MM.1S (cell line): ENCODE measurements around the gene IER5.

Experiments used
- DNase-seq: peaks from one replicate; pipeline ENCODE4 v3.0.0-alpha.2; 2015
- H2AFZ ChIP-seq: fragments of 300-600 bp; sonication (generic); 2 replicates; pipeline ENCODE4 v1.6.0; 2016; ENCODE audit warnings: antibody characterized with exemption, low read length
- H3F3A ChIP-seq: fragments of 300-600 bp; sonication (generic); 2 replicates; pipeline ENCODE4 v1.6.1; 2016; ENCODE audit warnings: mild to moderate bottlenecking, antibody characterized with exemption, low read length, moderate library complexity, mixed read lengths; ENCODE audit not compliant: insufficient read depth
- H3K27ac ChIP-seq: fragments of 300-600 bp; sonication (generic); 2 replicates; pipeline ENCODE4 v1.5.1; 2016; ENCODE audit warnings: mild to moderate bottlenecking, low read length
- H3K27me3 ChIP-seq: fragments of 300-600 bp; sonication (generic); replicated peaks from 2 replicates; pipeline ENCODE4 v1.6.0; 2016; ENCODE audit warnings: low read length; ENCODE audit not compliant: insufficient read depth
- H3K36me3 ChIP-seq: fragments of 300-600 bp; sonication (generic); replicated peaks from 2 replicates; pipeline ENCODE4 v1.6.1; 2016; ENCODE audit warnings: mild to moderate bottlenecking, low read length, mixed read lengths; ENCODE audit not compliant: insufficient read depth
- H3K4me1 ChIP-seq: fragments of 300-600 bp; sonication (generic); 2 replicates; pipeline ENCODE4 v1.6.1; 2016; ENCODE audit warnings: low read length, mixed read lengths
- H3K4me2 ChIP-seq: fragments of 300-600 bp; sonication (generic); 2 replicates; pipeline ENCODE4 v1.6.0; 2016; ENCODE audit warnings: low read depth, low read length
- H3K4me3 ChIP-seq: fragments of 300-600 bp; sonication (generic); 2 replicates; pipeline ENCODE4 v1.5.1; 2016; ENCODE audit warnings: low read length, mixed read lengths
- H3K79me2 ChIP-seq: fragments of 300-600 bp; sonication (generic); 2 replicates; pipeline ENCODE4 v1.6.1; 2016; ENCODE audit warnings: mixed run types, low read length, mixed read lengths
- H3K9ac ChIP-seq: fragments of 300-600 bp; sonication (generic); 2 replicates; pipeline ENCODE4 v1.6.1; 2016; ENCODE audit warnings: low read length, mixed read lengths
- H3K9me2 ChIP-seq: fragments of 300-600 bp; sonication (generic); replicated peaks from 2 replicates; pipeline ENCODE4 v1.6.1; 2016; ENCODE audit warnings: mild to moderate bottlenecking, low read length, mixed read lengths; ENCODE audit not compliant: insufficient read depth
- H3K9me3 ChIP-seq: fragments of 300-600 bp; sonication (generic); replicated peaks from 2 replicates; pipeline ENCODE4 v1.6.1; 2016; ENCODE audit warnings: mild to moderate bottlenecking, low read length, mixed read lengths; ENCODE audit not compliant: insufficient read depth
- H4K20me1 ChIP-seq: fragments of 300-600 bp; sonication (generic); 2 replicates; pipeline ENCODE4 v1.6.1; 2016; ENCODE audit warnings: mild to moderate bottlenecking, low read length, moderate library complexity, mixed read lengths; ENCODE audit not compliant: insufficient read depth
- EZH2 ChIP-seq: fragments of 300-600 bp; sonication (generic); optimal IDR thresholded peaks from 2 replicates; pipeline ENCODE3; 2017; ENCODE audit warnings: low read depth, mild to moderate bottlenecking, antibody characterized with exemption, low read length, mixed read lengths
- EZH2phosphoT487 ChIP-seq: fragments of 300-600 bp; sonication (generic); IDR thresholded peaks from 2 replicates; pipeline ENCODE4 v1.6.1; 2018; ENCODE audit warnings: antibody characterized with exemption, low read length
- TF ChIP-seq, protein P1 (sequence below): fragments of 300-600 bp; sonication (generic); IDR thresholded peaks from 2 replicates; pipeline ENCODE4 v1.5.1; 2016; ENCODE audit warnings: antibody characterized with exemption, low read length, mixed read lengths

Gene IER5

DNA sequence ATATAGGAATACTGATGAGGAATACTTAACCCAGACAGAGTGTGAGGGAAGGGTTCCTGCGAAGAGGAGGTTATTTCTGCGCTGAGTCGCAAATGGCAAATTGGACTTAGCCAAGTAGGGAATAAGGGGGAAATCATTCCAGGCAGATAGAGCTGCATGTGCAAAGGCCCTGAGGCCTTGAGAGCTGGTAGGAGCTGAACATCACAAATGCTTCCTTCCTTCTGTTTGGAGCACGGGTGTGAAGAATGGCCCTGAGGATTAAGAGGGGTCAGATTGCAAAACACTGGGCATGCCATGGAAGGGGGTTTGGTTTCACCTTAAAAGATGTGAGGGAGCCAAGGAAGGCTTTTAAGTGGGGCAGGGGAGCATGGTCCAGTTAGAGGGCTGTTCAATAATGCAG, 12.4 kb downstream of the IER5 start:
- TF ChIP-seq EZH2phosphoT487 (no peak), EZH2 (no peak)
- TF ChIP-seq, protein P1, sequence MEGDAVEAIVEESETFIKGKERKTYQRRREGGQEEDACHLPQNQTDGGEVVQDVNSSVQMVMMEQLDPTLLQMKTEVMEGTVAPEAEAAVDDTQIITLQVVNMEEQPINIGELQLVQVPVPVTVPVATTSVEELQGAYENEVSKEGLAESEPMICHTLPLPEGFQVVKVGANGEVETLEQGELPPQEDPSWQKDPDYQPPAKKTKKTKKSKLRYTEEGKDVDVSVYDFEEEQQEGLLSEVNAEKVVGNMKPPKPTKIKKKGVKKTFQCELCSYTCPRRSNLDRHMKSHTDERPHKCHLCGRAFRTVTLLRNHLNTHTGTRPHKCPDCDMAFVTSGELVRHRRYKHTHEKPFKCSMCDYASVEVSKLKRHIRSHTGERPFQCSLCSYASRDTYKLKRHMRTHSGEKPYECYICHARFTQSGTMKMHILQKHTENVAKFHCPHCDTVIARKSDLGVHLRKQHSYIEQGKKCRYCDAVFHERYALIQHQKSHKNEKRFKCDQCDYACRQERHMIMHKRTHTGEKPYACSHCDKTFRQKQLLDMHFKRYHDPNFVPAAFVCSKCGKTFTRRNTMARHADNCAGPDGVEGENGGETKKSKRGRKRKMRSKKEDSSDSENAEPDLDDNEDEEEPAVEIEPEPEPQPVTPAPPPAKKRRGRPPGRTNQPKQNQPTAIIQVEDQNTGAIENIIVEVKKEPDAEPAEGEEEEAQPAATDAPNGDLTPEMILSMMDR: no peak
- no peaks in the 10 kb centered on the region for H4K20me1 ChIP-seq
- no peak overlapping the region for H3K27ac ChIP-seq
- 0 out of 2 replicates have a peak, but pooled peaks cover 15% of the 10 kb centered on the region for H3F3A ChIP-seq
- H2AFZ ChIP-seq: no peak overlapping the region
- no peaks in the 10 kb centered on the region for H3K36me3 ChIP-seq
- peaks cover 3% of the 10 kb centered on the region for H3K27me3 ChIP-seq
- H3K4me1 ChIP-seq: peaks cover 30% of the 10 kb centered on the region
- H3K9ac ChIP-seq: no peak overlapping the region
- DNase-seq: no peak
- H3K4me3 ChIP-seq: no peak overlapping the region
- no peak overlapping the region for H3K4me2 ChIP-seq
- H3K9me3 ChIP-seq: no peaks in the 10 kb centered on the region
- H3K79me2 ChIP-seq: no peaks in the 10 kb centered on the region
- no peaks in the 10 kb centered on the region for H3K9me2 ChIP-seq

DNA sequence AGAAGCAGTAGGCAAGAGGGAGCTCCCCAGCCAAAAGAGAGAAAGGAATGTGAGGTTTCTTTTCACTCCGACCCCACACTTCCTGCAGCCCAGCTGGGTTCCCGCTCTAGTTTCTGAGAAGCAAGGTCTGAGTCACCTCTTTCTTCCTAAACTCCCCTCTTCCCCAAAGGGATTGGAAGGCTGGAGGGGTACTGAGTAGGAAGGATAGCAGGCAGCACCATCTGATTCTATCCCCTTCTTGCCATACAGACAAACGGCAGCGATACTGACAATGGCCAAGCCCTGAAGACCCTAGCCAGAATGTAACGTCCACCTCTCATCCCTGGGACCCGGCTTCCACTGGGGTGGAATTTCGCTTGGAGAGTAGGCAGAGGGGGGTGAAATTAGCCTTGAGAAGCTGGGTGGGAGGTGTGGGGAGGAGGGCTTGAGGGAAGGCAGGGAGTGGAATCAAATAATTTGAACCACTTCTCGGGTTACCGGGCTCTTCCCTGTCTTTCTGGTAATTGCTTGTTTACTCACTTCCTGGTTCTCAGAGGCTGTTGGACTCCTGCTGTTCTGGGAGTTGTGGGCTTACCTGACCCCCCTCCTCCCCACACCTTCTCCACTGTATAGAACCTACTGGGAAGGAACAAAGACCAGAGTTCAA, 13.2 kb downstream of the IER5 start:
- H3K36me3 ChIP-seq: no peaks in the 10 kb centered on the region
- H2AFZ ChIP-seq: no peak overlapping the region
- no peaks in the 10 kb centered on the region for H3K9me3 ChIP-seq
- peaks cover 33% of the 10 kb centered on the region for H3K4me1 ChIP-seq
- no peaks in the 10 kb centered on the region for H4K20me1 ChIP-seq
- no peak for DNase-seq
- H3K4me3 ChIP-seq: no peak overlapping the region
- H3K9ac ChIP-seq: no peak overlapping the region
- no peak overlapping the region for H3K27ac ChIP-seq
- H3K27me3 ChIP-seq: peaks cover 10% of the 10 kb centered on the region
- H3K4me2 ChIP-seq: no peak overlapping the region
- 0 out of 2 replicates have a peak, but pooled peaks cover 17% of the 10 kb centered on the region for H3F3A ChIP-seq
- no peak for TF ChIP-seq EZH2
- TF ChIP-seq, protein P1: no peak
- no peak for TF ChIP-seq EZH2phosphoT487
- no peaks in the 10 kb centered on the region for H3K79me2 ChIP-seq
- H3K9me2 ChIP-seq: no peaks in the 10 kb centered on the region

- Histone ChIP-seq H3K9ac (no peak overlapping the region), H3F3A (0 out of 2 replicates have a peak, but pooled peaks cover 17% of the 10 kb centered on the region), H3K27me3 (peaks cover 20% of the 10 kb centered on the region), H4K20me1 (no peaks in the 10 kb centered on the region), H3K4me2 (no peak overlapping the region), H3K36me3 (no peaks in the 10 kb centered on the region), H3K4me3 (no peak overlapping the region), H3K9me3 (no peaks in the 10 kb centered on the region), H3K27ac (no peak overlapping the region), H2AFZ (no peak overlapping the region), H3K4me1 (peaks cover 33% of the 10 kb centered on the region), H3K79me2 (no peaks in the 10 kb centered on the region), H3K9me2 (no peaks in the 10 kb centered on the region)
- DNase-seq: no peak
- TF ChIP-seq EZH2phosphoT487: no peak
- TF ChIP-seq, protein P1: no peak
- no peak for TF ChIP-seq EZH2
Observed at GRCh38 chr1:181102841-181103240, 14.3 kb downstream of the IER5 start.
